ENCODE data around the gene TRAPPC3.
"Not testable (repeated sequence)": the region's sequence is repeated elsewhere in the genome, so short reads cannot be mapped to it uniquely, and the experiment has no call there.

TRAPPC3 gene

DNA sequence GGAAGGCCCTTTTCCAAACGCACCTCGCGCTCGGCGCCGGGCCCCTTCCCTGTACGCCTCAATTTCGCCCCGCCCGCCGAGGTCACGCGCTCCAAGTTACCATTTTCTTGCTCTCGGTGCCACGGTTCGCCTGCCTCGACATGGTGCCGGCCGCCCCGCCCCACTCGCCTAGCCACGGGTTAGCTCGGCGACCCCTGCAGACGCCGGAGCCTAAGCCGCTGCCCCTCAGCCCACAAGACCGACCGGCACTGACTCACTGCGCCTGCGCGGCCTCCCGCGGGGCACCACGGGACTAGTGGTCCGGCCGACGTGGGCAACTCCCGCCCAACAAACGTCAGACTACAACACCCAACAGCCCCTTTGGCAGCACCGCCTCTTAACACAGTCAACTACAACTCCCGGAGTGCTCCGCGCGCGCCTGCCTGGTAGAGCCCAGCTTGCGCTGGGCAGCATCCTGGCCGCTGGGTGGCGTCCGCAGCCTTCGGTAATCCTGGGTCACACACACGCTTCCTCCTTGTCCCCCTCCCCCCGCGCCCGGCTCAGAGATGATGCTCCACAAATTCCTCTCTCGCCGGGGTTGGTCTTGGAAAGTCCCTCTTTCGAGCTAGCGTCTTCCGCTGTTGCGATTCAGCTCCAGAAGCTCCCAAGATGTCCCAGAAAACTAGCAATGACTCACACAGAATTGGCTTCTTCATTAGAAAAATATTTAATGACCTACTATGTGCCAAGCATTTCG, at the start of gene TRAPPC3:
Gene TRAPPC3, minus strand, starts transcription at position 250 of the 736 bp plus-strand sequence. Its CDS starts 108 bp downstream, at position 142.
- in situ Hi-C loops (cut with HindIII; ENCODE audit: low sequenced_read_pairs) = no loop called here

- in situ Hi-C loops (cut with HindIII; ENCODE audit: low sequenced_read_pairs) = no loop called here
Measured at GRCh38 chr1:36198641-36199040, 49.4 kb upstream of the TRAPPC3 start.

DNA sequence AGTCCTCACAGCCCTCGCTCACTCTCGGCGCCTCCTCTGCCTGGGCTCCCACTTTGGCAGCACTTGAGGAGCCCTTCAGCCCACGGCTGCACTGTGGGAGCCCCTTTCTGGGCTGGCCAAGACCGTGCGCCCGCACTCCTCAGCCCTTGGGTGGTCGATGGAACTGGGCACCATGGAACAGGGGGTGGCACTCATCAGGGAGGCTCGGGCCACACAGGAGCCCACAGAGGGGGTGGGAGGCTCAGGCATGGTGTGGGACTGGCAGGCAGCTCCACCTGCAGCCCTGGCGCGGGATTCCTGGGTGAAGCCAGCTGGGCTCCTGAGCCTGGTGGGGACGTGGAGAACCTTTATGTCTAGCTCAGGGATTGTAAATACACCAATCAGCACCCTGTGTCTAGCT, 47.5 kb upstream of the TRAPPC3 start:
- in situ Hi-C loops (cut with HindIII; ENCODE audit: low sequenced_read_pairs) = not testable (repeated sequence)

GRCh38 chr1:36187800-36188593, 38.7 kb upstream of the TRAPPC3 start:
- in situ Hi-C loops (cut with HindIII; ENCODE audit: low sequenced_read_pairs) = no loop called here

- in situ Hi-C loops (cut with HindIII; ENCODE audit: low sequenced_read_pairs) = no loop called here
Measured at GRCh38 chr1:36183309-36183856, 34.1 kb upstream of the TRAPPC3 start.

GRCh38 chr1:36182734-36183133, 33.4 kb upstream of the TRAPPC3 start:
- in situ Hi-C loops (cut with HindIII; ENCODE audit: low sequenced_read_pairs) = no loop called here

DNA sequence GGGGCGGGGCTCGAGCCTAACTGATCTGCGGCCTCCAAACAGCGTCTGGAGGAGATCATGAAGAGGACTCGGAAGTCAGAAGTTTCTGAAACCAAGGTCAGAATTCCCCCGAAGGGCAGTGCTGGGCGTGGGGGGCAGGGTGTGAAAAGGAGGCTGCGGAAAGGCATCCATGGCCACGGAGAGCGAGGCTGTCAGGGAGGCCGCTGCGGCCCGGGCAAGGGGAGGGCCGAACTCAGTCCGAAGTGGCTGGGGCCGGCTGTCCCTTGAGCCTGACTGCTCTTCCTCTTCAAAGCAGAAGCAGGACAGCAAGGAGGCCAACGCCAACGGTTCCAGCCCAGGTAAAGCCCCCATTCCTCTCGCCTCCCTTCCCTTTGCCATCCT, 29.9 kb upstream of the TRAPPC3 start:
- in situ Hi-C loops (cut with HindIII; ENCODE audit: low sequenced_read_pairs) = loop anchor here (5.0 kb wide), 2 partner anchors 38 to 42 kb away; no protein-coding TSS in a partner anchor

DNA sequence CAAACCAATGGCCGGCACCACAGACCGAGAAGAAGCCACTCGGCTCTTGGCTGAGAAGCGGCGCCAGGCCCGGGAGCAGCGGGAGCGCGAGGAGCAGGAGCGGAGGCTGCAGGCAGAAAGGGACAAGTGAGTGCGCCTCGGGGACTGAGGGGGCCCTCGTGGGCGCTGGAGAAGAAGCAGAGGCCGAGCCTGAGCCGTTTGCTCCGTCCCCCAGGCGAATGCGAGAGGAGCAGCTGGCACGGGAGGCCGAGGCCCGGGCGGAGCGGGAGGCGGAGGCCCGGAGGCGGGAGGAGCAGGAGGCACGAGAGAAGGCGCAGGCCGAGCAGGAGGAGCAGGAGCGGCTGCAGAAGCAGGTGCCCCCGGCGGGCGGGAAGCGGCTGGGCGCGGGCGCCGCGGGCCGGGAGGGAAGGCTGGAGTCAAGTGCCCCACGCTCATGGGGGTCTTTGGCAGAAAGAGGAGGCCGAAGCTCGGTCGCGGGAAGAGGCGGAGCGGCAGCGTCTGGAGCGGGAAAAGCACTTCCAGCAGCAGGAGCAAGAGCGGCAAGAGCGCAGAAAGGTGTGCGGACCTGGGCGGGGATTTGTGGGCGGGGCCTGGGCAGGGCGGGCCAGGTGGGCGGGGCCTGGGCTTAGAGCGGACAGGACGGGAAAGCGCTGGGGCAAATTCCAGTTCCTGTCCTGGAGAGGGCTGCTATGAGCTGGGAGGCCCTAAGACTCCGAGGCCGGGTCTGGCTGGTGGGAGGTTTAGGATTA, 29.4 kb upstream of the TRAPPC3 start:
- in situ Hi-C loops (cut with HindIII; ENCODE audit: low sequenced_read_pairs) = loop anchor here (5.0 kb wide), 2 partner anchors 39 to 41 kb away; no protein-coding TSS in a partner anchor

DNA sequence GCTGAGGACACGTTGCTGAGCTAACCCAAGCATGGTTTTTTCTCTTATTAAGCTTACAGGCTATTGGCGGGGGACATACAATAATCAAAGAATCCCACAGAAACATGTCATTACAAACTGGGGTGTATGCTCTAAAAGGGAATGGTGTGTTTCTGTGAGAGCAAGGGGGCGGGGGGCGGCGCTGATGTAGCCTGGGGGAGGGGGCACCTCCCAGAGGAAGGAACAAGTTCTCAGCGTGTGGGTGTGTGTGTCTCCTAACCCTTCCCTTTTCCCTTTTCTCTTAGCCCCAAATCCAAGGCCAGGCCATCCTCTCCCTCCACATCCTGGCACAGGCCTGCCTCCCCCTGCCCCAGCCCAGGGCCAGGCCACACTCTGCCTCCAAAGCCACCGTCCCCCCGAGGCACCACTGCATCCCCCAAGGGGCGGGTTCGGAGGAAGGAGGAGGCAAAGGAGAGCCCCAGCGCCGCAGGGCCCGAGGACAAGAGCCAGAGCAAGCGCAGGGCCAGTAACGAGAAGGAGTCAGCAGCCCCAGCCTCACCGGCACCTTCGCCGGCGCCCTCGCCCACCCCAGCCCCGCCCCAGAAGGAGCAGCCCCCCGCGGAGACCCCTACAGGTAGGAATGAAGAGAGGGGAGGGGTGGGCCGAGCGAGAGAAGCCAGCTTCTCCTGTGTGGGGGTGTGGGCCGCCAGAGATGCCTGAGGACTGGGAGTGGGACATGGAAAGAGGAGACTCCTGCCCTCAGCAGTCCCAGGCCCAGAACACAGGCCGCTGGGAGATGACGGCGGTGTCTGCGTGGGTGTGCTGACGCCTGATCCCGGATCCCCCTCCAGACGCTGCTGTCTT, 28.5 kb upstream of the TRAPPC3 start:
- in situ Hi-C loops (cut with HindIII; ENCODE audit: low sequenced_read_pairs) = loop anchor here (5.0 kb wide), 2 partner anchors 39 to 41 kb away; no protein-coding TSS in a partner anchor

- in situ Hi-C loops (cut with HindIII; ENCODE audit: low sequenced_read_pairs) = loop anchor here (5.0 kb wide), 2 partner anchors 39 to 41 kb away; no protein-coding TSS in a partner anchor
Measured at GRCh38 chr1:36176106-36176949, 27.0 kb upstream of the TRAPPC3 start.

- in situ Hi-C loops (cut with HindIII; ENCODE audit: low sequenced_read_pairs) = loop anchor here (5.0 kb wide), 2 partner anchors 38 to 42 kb away; no protein-coding TSS in a partner anchor
Measured at GRCh38 chr1:36175137-36176095, 26.1 kb upstream of the TRAPPC3 start.

GRCh38 chr1:36174713-36175112, 25.4 kb upstream of the TRAPPC3 start:
- in situ Hi-C loops (cut with HindIII; ENCODE audit: low sequenced_read_pairs) = loop anchor here (5.0 kb wide), 2 partner anchors 37 to 43 kb away; no protein-coding TSS in a partner anchor

- in situ Hi-C loops (cut with HindIII; ENCODE audit: low sequenced_read_pairs) = no loop called here
Measured at GRCh38 chr1:36172983-36173382, 23.7 kb upstream of the TRAPPC3 start.

DNA sequence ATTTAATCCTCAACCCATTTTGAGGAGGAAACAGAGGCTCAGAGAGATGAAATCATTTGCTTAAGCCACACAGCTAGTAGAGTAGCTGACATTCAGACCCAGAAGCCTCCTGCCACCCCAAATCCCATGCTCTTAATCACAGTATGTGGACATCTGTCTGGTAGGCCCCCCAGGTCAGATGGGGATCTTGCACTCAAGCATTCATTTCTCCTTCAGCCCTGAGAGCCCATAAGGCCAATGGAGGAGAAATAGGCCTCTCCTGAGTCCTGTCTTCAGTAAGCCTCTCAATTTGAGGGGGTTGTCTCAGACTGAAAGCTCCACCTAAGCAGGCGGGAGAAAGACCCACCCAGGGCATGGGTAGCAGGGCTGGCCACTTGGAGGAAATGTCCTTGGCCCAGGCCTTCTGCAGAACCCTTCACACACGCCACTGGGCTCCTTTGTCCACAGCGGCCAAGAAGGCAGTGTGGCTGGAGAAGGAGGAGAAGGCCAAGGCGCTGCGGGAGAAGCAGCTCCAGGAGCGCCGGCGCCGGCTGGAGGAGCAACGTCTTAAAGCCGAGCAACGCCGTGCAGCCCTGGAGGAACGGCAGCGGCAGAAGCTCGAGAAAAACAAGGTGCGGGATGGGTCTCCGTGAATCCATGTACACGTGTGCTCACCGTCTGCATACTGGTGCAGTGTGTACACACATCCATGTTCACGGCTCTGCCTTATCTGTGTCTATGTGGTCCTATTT, 22.9 kb upstream of the TRAPPC3 start:
- in situ Hi-C loops (cut with HindIII; ENCODE audit: low sequenced_read_pairs) = no loop called here

DNA sequence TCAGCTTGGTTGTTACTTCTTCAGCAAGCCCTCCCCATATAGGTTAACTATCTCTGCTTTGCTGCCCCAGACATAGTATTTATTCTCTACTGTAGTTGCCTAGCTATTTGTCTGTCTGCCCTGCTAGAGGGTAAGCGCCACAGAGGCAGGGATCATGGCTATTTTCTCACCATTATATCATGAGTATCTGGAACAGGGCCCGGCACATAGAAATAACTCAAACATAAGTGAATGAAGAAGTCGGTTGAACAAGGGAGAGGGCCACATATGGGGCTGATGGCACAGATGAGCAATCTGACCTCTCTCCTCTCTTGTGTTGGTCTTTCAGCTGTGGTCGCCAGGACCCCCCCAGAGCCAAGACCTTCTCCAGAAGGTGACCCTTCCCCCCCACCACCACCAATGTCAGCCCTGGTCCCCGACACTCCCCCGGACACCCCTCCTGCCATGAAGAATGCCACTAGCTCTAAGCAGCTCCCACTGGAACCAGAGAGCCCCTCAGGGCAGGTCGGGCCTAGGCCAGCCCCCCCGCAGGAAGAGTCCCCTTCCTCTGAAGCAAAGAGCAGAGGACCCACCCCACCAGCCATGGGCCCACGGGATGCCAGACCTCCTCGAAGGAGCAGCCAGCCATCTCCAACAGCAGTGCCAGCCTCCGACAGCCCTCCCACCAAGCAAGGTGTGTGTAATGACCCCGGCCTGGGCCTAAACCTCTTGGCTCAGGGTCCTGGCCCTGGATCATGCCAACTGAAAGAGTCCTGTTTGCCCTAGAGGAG, 21.5 kb upstream of the TRAPPC3 start:
- in situ Hi-C loops (cut with HindIII; ENCODE audit: low sequenced_read_pairs) = no loop called here

DNA sequence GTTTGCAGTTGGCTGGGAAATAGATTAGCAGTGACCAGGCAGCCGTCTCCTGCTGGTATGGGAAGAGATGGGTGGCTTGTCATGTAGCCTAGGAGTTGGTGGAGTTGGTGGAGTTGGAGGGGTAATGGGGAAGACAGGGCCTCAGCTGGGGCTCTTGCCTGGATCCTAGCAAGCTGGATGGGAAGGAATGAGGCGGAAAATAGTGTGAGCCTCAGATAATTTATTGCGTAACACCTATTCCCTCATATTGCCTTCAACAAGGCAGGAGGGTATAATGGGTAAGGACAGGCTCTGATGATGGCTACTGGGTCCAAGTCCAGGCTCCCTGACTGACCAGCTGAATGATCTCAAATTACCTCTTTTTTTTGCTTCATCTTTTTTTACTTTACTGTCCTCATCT, 19.2 kb upstream of the TRAPPC3 start:
- in situ Hi-C loops (cut with HindIII; ENCODE audit: low sequenced_read_pairs) = no loop called here
